IMR-90 (cell line): Measurements from ENCODE around the gene TMEM120A. TPM values are rescaled to one million over a fixed set of nuclear protein-coding genes. Genes with fewer than 3 reads are reported as not detected.

Experiments used
- ATAC-seq: fragments of 200-7000 bp; cut with Tn5 transposase; 2 replicates; pipeline ENCODE4 v1.9.1; 2020; ENCODE audit warnings: low read depth, mild to moderate bottlenecking, moderate library complexity
- BruUV-seq: library from RNA; stranded (reverse); fragments of 400-500 nt; replicated peaks from 2 replicates; lab custom pipeline; 2021; lab: Mats Ljungman, UMichigan
- CTCF ChIA-PET: fragments of 300-600 bp; formaldehyde crosslinking; extraction: SDS; loops from one replicate; lab custom pipeline; 2021; ENCODE audit warnings: antibody characterized with exemption; lab: Yijun Ruan, JAX
- POLR2A ChIA-PET: fragments of 300-600 bp; sonication (Branson Sonifier 250); formaldehyde crosslinking; loops from one replicate; lab custom pipeline; 2022; ENCODE audit warnings: antibody characterized with exemption; ENCODE audit not compliant: unreplicated experiment; lab: Charles Lee
- DNase-seq: peaks from one replicate; pipeline ENCODE4 v3.0.0; 2013
- H2AFZ ChIP-seq: replicated peaks from 2 replicates; pipeline ENCODE3; 2013; ENCODE audit warnings: low read length, mild to moderate bottlenecking; ENCODE audit not compliant: poor library complexity
- H2AK5ac ChIP-seq: 2 replicates; pipeline ENCODE4 v1.6.1; 2013; ENCODE audit warnings: low read depth, low read length, inconsistent platforms
- H2AK9ac ChIP-seq: replicated peaks from 2 replicates; pipeline ENCODE3; 2013; ENCODE audit warnings: mild to moderate bottlenecking, low read depth, low read length, moderate library complexity; ENCODE audit not compliant: poor library complexity
- H2BK120ac ChIP-seq: 2 replicates; pipeline ENCODE4 v1.6.1; 2013; ENCODE audit warnings: low read depth, low read length, inconsistent platforms
- H2BK15ac ChIP-seq: 3 replicates; pipeline ENCODE4 v1.6.1; 2013; ENCODE audit warnings: low read depth, low read length, inconsistent platforms
- H2BK20ac ChIP-seq: 2 replicates; pipeline ENCODE4 v1.6.1; 2013; ENCODE audit warnings: low read depth, mild to moderate bottlenecking, inconsistent platforms, low read length, moderate library complexity
- H2BK5ac ChIP-seq: 2 replicates; pipeline ENCODE4 v1.6.1; 2013; ENCODE audit warnings: mild to moderate bottlenecking, low read depth, low read length, inconsistent platforms; ENCODE audit not compliant: poor library complexity, severe bottlenecking
- H3K14ac ChIP-seq: replicated peaks from 2 replicates; pipeline ENCODE4 v1.6.1; 2013; ENCODE audit warnings: low read depth, low read length, inconsistent platforms
- H3K18ac ChIP-seq: 2 replicates; pipeline ENCODE4 v1.6.1; 2013; ENCODE audit warnings: low read depth, low read length, control low read depth
- H3K23ac ChIP-seq: 2 replicates; pipeline ENCODE4 v1.6.1; 2013; ENCODE audit warnings: low read depth, low read length, inconsistent platforms
- H3K27ac ChIP-seq: 2 replicates; pipeline ENCODE4 v1.5.1; 2013; ENCODE audit warnings: mild to moderate bottlenecking, control low read depth, low read length; ENCODE audit not compliant: insufficient read depth
- H3K27me3 ChIP-seq: 2 replicates; pipeline ENCODE4 v1.6.1; 2013; ENCODE audit warnings: low read length; ENCODE audit not compliant: control insufficient read depth, insufficient read depth
- H3K36me3 ChIP-seq: 2 replicates; pipeline ENCODE4 v1.6.1; 2013; ENCODE audit warnings: low read length, mixed read lengths; ENCODE audit not compliant: control insufficient read depth, insufficient read depth
- H3K4ac ChIP-seq: 2 replicates; pipeline ENCODE4 v1.6.1; 2013; ENCODE audit warnings: low read depth, low read length, inconsistent platforms
- H3K4me1 ChIP-seq: 2 replicates; pipeline ENCODE4 v1.6.1; 2013; ENCODE audit warnings: low read length, mixed read lengths; ENCODE audit not compliant: control insufficient read depth, insufficient read depth
- H3K4me2 ChIP-seq: 2 replicates; pipeline ENCODE4 v1.6.1; 2013; ENCODE audit warnings: low read depth, mild to moderate bottlenecking, control low read depth, low read length, moderate library complexity
- H3K4me3 ChIP-seq: 2 replicates; pipeline ENCODE4 v1.5.1; 2013; ENCODE audit warnings: low read depth, mild to moderate bottlenecking, control low read depth, low read length, moderate library complexity; ENCODE audit not compliant: insufficient read depth
- H3K56ac ChIP-seq: 2 replicates; pipeline ENCODE4 v1.6.1; 2013; ENCODE audit warnings: low read length, inconsistent platforms; ENCODE audit not compliant: insufficient read depth; ENCODE audit errors: extremely low read depth
- H3K79me1 ChIP-seq, 2 experiments: 2 replicates each; pipeline ENCODE4 v1.6.1; 2013; ENCODE audit warnings: low read length in 2 of 2, inconsistent platforms in 1 of 2, low read depth in 1 of 2
- H3K9ac ChIP-seq: 2 replicates; pipeline ENCODE4 v1.6.1; 2013; ENCODE audit warnings: low read depth, low read length, control low read depth
- H3K9me1 ChIP-seq: 2 replicates; pipeline ENCODE4 v1.6.1; 2013; ENCODE audit warnings: low read length, inconsistent platforms; ENCODE audit not compliant: insufficient read depth
- H3K9me3 ChIP-seq: 2 replicates; pipeline ENCODE4 v1.6.1; 2013; ENCODE audit warnings: low read length; ENCODE audit not compliant: control insufficient read depth, insufficient read depth
- H4K20me1 ChIP-seq: 2 replicates; pipeline ENCODE4 v1.6.1; 2013; ENCODE audit warnings: low read length, inconsistent platforms; ENCODE audit not compliant: insufficient read depth
- H4K5ac ChIP-seq: 2 replicates; pipeline ENCODE4 v1.6.1; 2013; ENCODE audit warnings: mild to moderate bottlenecking, low read depth, low read length, control low read depth
- H4K8ac ChIP-seq, 2 experiments: 2 replicates each; pipeline ENCODE4 v1.6.1; 2013; ENCODE audit warnings: low read depth in 2 of 2, low read length in 2 of 2, control low read depth in 1 of 2, inconsistent platforms in 1 of 2
- H4K91ac ChIP-seq: 2 replicates; pipeline ENCODE4 v1.6.1; 2013; ENCODE audit warnings: low read depth, low read length, inconsistent platforms; ENCODE audit not compliant: insufficient read depth
- CEBPB ChIP-seq: IDR thresholded peaks from 2 replicates; pipeline ENCODE4 v1.6.1; 2012; ENCODE audit warnings: low read depth, low read length, improper control_type of control experiment
- FOS ChIP-seq: fragments of 150-350 bp; IDR thresholded peaks from 2 replicates; pipeline ENCODE4 v1.6.1; 2016; ENCODE audit warnings: low read depth, low read length
- NFE2L2 ChIP-seq: fragments of 150-350 bp; IDR thresholded peaks from 2 replicates; pipeline ENCODE4 v1.6.1; 2016; ENCODE audit warnings: low read depth, mild to moderate bottlenecking, low read length
- POLR2A ChIP-seq: IDR thresholded peaks from 2 replicates; pipeline ENCODE4 v1.6.1; 2012; ENCODE audit warnings: mild to moderate bottlenecking, low read depth, low read length
- WGBS, 2 experiments: methylation state at CpG; one replicate each; pipeline versions ENCODE4 v1.1.5 to v1.1.7; 2013; ENCODE audit warnings: missing lambda C conversion rate in 2 of 2; ENCODE audit not compliant: insufficient read length in 1 of 2; ENCODE audit errors: extremely low coverage in 2 of 2; 5-methylcytosine and 5-hydroxymethylcytosine counted together
- dilution Hi-C: fragments of 300-500 bp; cut with HindIII; formaldehyde crosslinking; loops from one replicate; pipeline ENCODE4 v1.14.3; 2018; ENCODE audit warnings: low sequenced_read_pairs; ENCODE audit not compliant: unreplicated experiment
- in situ Hi-C: fragments of 300-500 bp; cut with MboI; formaldehyde crosslinking; loops from 3 replicates; pipeline ENCODE4 v1.14.3; 2019; ENCODE audit warnings: low sequenced_read_pairs, inconsistent platforms, mixed read lengths
- intact Hi-C: fragments of 100-400 bp; cut with micrococcal nuclease; formaldehyde crosslinking; loops from 2 replicates; pipeline ENCODE4 v1.10.0; 2022
- polyA plus RNA-seq, 3 experiments: library from polyadenylated mRNA; depleted of rRNA; stranded (reverse); fragments of >200 nt; gene quantifications; 2 replicates each; pipeline ENCODE4 v1.2.3, GENCODE V29; 2012; ENCODE audit warnings: low replicate concordance in 1 of 3
- total RNA-seq: library from RNA; depleted of rRNA; stranded (reverse); fragments of >200 nt; gene quantifications from 2 replicates; pipeline ENCODE4 v1.2.3, GENCODE V29; 2012

The TMEM120A gene
- total and polyA plus RNA-seq, 2 of the 4 experiments (the other 2 are of a cell fraction): 32.1 to 39.3 TPM

DNA sequence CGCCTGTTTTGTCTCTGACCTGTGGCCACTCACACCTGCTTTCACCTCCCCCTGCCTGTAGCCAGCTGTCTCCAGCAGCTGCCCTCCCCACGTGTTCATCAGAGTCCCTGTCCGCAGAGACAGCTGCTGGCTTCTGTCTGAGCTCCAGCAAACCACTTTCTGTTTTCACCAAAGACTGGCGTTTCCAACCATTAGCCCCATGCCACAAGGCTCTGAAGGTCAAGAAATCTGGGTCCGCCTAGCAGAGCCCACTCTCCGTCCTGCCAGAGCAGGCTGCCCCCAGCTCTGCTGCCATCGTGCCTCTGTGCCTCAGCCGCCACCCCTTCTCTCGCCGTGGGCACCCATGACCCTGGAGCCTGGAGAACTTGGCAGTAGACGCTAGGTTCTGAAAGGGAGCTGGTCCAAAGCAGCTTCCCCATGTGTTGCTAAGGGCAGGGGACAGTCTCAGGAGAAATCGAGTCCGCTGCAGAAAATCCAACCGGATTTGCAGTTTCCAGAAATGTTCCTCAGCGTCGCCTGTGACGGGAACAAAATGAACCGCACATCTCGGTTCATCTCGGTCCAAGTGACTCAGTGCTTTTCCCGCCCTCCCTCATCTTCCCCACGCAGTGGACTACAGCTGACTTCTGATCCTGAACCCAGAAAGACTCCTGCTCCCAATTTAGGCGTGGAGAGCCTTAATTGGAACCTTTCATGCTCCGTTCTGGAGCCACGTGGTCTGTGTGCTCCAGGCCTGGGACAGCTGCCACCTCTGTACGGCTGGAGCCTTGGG is 28.0 kb downstream of the TMEM120A start (continued):
- TF ChIP-seq NFE2L2 (no peak), POLR2A (no peak)

DNA sequence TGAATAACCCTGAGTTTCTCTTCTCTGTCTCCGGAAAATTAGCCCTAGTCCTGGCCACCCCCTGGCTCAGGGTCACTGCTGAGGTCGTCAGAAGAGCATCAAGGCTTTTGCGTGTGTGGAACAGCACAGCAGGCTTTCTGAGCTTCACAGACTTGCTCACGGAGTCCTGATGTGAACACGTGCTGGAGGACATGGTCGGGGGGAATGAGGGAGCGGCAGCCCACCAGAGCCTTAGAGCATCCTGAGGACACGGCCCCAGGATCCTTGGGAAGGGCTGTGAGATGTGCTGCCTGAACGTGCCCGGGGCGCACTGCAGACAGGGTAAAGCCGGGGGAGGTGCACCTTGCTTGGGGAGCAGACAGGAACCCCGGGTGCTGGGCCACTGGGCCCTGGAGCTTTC is 28.8 kb downstream of the TMEM120A start:
- ChIA-PET CTCF (no interaction called here), POLR2A (no interaction called here)
- peaks cover 18% of the 10 kb centered on the region for H3K9me1 ChIP-seq
- H3K79me1 ChIP-seq: peaks cover 6 to 48% of the 10 kb centered on the region in 2 experiments
- WGBS, 2 experiments: 82% methylated on average over 2 of the region's 13 CpGs; no CpG with 5 or more reads in 1 of the 2 experiments
- H4K91ac ChIP-seq: no peak overlapping the region
- in situ Hi-C loops: no loop called here
- no peak overlapping the region for H4K5ac ChIP-seq
- no peak overlapping the region for H3K18ac ChIP-seq
- dilution Hi-C loops: no loop called here
- ATAC-seq (no peak), DNase-seq (no peak)
- H3K14ac ChIP-seq: no peak overlapping the region
- no peak overlapping the region for H3K23ac ChIP-seq
- H3K56ac ChIP-seq: no peak overlapping the region
- H2AK5ac ChIP-seq: no peak overlapping the region
- no peaks in the 10 kb centered on the region for H3K9me3 ChIP-seq
- intact Hi-C loops: loop anchor here (10.0 kb wide), 1 partner anchor 51 kb away; the partner anchor contains the start of gene POR
- no peak overlapping the region for H2AFZ ChIP-seq
- H2BK20ac ChIP-seq: no peak overlapping the region
- H4K20me1 ChIP-seq: no peaks in the 10 kb centered on the region
- peaks cover 15% of the 10 kb centered on the region for H3K4me1 ChIP-seq
- no peak overlapping the region for H2AK9ac ChIP-seq
- H3K4me2 ChIP-seq: no peak overlapping the region
- BruUV-seq: no TSS peak
- H3K36me3 ChIP-seq: peaks cover 9% of the 10 kb centered on the region; the same call in 1 of the 2 replicates
- no peak overlapping the region for H3K9ac ChIP-seq
- no peaks in the 10 kb centered on the region for H3K27me3 ChIP-seq
- no peak overlapping the region for H2BK5ac ChIP-seq
- H3K27ac ChIP-seq: no peak overlapping the region
- H2BK120ac ChIP-seq: no peak overlapping the region
- TF ChIP-seq FOS (no peak), CEBPB (no peak)
- no peak overlapping the region for H2BK15ac ChIP-seq
- no peak overlapping the region for H3K4ac ChIP-seq
- no peak overlapping the region for H3K4me3 ChIP-seq
- no peak overlapping the region for H4K8ac ChIP-seq
